HL-60 (cell line): ENCODE measurements around the gene PTPA.
"Not testable (repeated sequence)": the region's sequence is repeated elsewhere in the genome, so short reads cannot be mapped to it uniquely, and the experiment has no call there.

Source experiments
- DNase-seq, 2 experiments: peaks; one replicate each; pipeline ENCODE4 v3.0.0-alpha.2; 2010 to 2020; ENCODE audit warnings: low read depth in 1 of 2, low spot score in 1 of 2
- H3K27ac ChIP-seq: fragments of 250-450 bp; sonication (Bioruptor Pico); replicated peaks from 2 replicates; pipeline ENCODE4 v1.5.1; 2020; ENCODE audit warnings: mild to moderate bottlenecking, moderate library complexity
- H3K27me3 ChIP-seq: fragments of 250-450 bp; sonication (Bioruptor Pico); 2 replicates; pipeline ENCODE4 v1.5.1; 2021; ENCODE audit warnings: mild to moderate bottlenecking, moderate library complexity; ENCODE audit not compliant: insufficient read depth, poor library complexity, severe bottlenecking
- H3K4me3 ChIP-seq: replicated peaks from 2 replicates; pipeline ENCODE4 v1.5.1; 2011; ENCODE audit warnings: mild to moderate bottlenecking, control low read depth, low read length; ENCODE audit not compliant: insufficient read depth
- CTCF ChIP-seq: IDR thresholded peaks from one replicate; pipeline ENCODE4 v1.5.1; 2011; ENCODE audit warnings: low read length, control low read depth, inconsistent platforms; ENCODE audit not compliant: insufficient read depth
- GABPA ChIP-seq: IDR thresholded peaks from 2 replicates; pipeline ENCODE4 v1.6.1; 2012; ENCODE audit warnings: low read depth
- POLR2AphosphoS5 ChIP-seq: IDR thresholded peaks from 2 replicates; pipeline ENCODE4 v1.6.1; 2012; ENCODE audit warnings: low read depth
- REST ChIP-seq: IDR thresholded peaks from 2 replicates; pipeline ENCODE4 v1.6.1; 2012; ENCODE audit warnings: low read depth; ENCODE audit not compliant: insufficient replicate concordance
- SPI1 ChIP-seq: IDR thresholded peaks from 2 replicates; pipeline ENCODE4 v1.6.1; 2012; ENCODE audit warnings: low read depth, mild to moderate bottlenecking, borderline replicate concordance

Gene PTPA

GRCh38 chr9:129109952-129110739 lies 1.1 kb upstream of the PTPA start:
- DNase-seq, result no peak
- Histone ChIP-seq H3K27me3 (no peaks in the 10 kb centered on the region), H3K4me3 (peak overlapping the region; percentile 68), H3K27ac (peak overlapping the region; percentile 41; the same call in 1 of the 2 replicates)
- no peak for TF ChIP-seq REST
- TF ChIP-seq GABPA, result no peak
- no peak for TF ChIP-seq SPI1
- no peak for TF ChIP-seq POLR2AphosphoS5
- no peak for TF ChIP-seq CTCF

GRCh38 chr9:129111528-129112151 lies 425 bp downstream of the PTPA start:
- no peak for TF ChIP-seq CTCF
- peak; percentile 43 for TF ChIP-seq REST
- no peak for TF ChIP-seq GABPA
- TF ChIP-seq SPI1, result no peak
- peak; percentile 18; the same call in 1 of the 2 replicates for TF ChIP-seq POLR2AphosphoS5

GRCh38 chr9:129112526-129112925 lies 1.3 kb downstream of the PTPA start:
- H3K27me3 ChIP-seq, DNase-seq, H3K27ac ChIP-seq: not testable (repeated sequence)
- H3K4me3 ChIP-seq, result peak overlapping the region; percentile 68

More at GRCh38 chr9:129111528-129112151, 425 bp downstream of the PTPA start:
- peak; percentile 35 to 42 for DNase-seq
- Histone ChIP-seq H3K4me3 (peak overlapping the region; percentile 68), H3K27me3 (no peaks in the 10 kb centered on the region), H3K27ac (peak overlapping the region; percentile 94)

GRCh38 chr9:129113645-129114304 lies 2.6 kb downstream of the PTPA start:
- peak in 1 of 2 experiments; percentile 46 for DNase-seq
- Histone ChIP-seq H3K4me3 (no peak overlapping the region), H3K27ac (no peak overlapping the region), H3K27me3 (no peaks in the 10 kb centered on the region)
- peak; percentile 4; the same call in 1 of the 2 replicates for TF ChIP-seq SPI1
- no peak for TF ChIP-seq POLR2AphosphoS5
- no peak for TF ChIP-seq CTCF
